ENCODE measurements around the gene PHF2.
A peak's percentile ranks its signal among the peaks of the same experiment; 100 is the strongest.

Gene PHF2

GRCh38 chr9:93569621-93570174 is 6.7 kb upstream of the PHF2 start:
- DNase-seq: no peak

GRCh38 chr9:93572221-93572620 is 4.2 kb upstream of the PHF2 start:
- DNase-seq: no peak

GRCh38 chr9:93572636-93573515 is 3.5 kb upstream of the PHF2 start:
- DNase-seq: no peak

- DNase-seq: no peak
Measured at GRCh38 chr9:93573516-93573828, 2.9 kb upstream of the PHF2 start.

- DNase-seq: no peak
Measured at GRCh38 chr9:93574091-93574899, 2.1 kb upstream of the PHF2 start.

GRCh38 chr9:93574900-93575795 is 1.2 kb upstream of the PHF2 start:
- DNase-seq: no peak

- DNase-seq: peak; percentile 69
Measured at GRCh38 chr9:93575796-93576257, 557 bp upstream of the PHF2 start.

- DNase-seq: peak; percentile 55
Measured at GRCh38 chr9:93577078-93577974, 942 bp downstream of the PHF2 start.

- DNase-seq: peak; percentile 44
Measured at GRCh38 chr9:93577975-93578682, 1.7 kb downstream of the PHF2 start.

- DNase-seq: no peak
Measured at GRCh38 chr9:93578844-93579243, 2.5 kb downstream of the PHF2 start.

GRCh38 chr9:93579711-93580516 is 3.5 kb downstream of the PHF2 start:
- DNase-seq: no peak

- no peak for DNase-seq
Measured at GRCh38 chr9:93580654-93581380, 4.4 kb downstream of the PHF2 start.

- no peak for DNase-seq
Measured at GRCh38 chr9:93582115-93582514, 5.7 kb downstream of the PHF2 start.

GRCh38 chr9:93582550-93582949 is 6.2 kb downstream of the PHF2 start:
- DNase-seq: no peak

GRCh38 chr9:93585259-93585658 is 8.9 kb downstream of the PHF2 start:
- DNase-seq: no peak

GRCh38 chr9:93585695-93586094 is 9.3 kb downstream of the PHF2 start:
- DNase-seq: no peak

- DNase-seq: no peak
Measured at GRCh38 chr9:93586290-93587057, 10.1 kb downstream of the PHF2 start.

GRCh38 chr9:93587284-93587650 is 10.9 kb downstream of the PHF2 start:
- DNase-seq: no peak
